GM10248 (cell line): ENCODE measurements around the gene ATP9B.

Experiments used
- CTCF ChIA-PET: fragments of 300-600 bp; sonication (Branson Sonifier 250); formaldehyde crosslinking; extraction: SDS; loops from one replicate; lab custom pipeline; 2021; ENCODE audit warnings: antibody characterized with exemption; lab: Yijun Ruan, JAX
- POLR2A ChIA-PET: fragments of 350-650 bp; sonication (Branson Sonifier 250); formaldehyde crosslinking; extraction: SDS; loops from one replicate; lab custom pipeline; 2020; ENCODE audit warnings: antibody characterized with exemption; lab: Yijun Ruan, JAX
- DNase-seq: peaks from one replicate; pipeline ENCODE4 v3.0.0; 2012; ENCODE audit errors: extremely low spot score
- CTCF ChIP-seq: IDR thresholded peaks from 2 replicates; pipeline ENCODE4 v1.5.1; 2012; ENCODE audit warnings: mild to moderate bottlenecking, low read depth; ENCODE audit errors: extremely low read depth, missing control alignments, control extremely low read depth

Gene ATP9B

GRCh38 chr18:79427368-79428225, 358.4 kb downstream of the ATP9B start:
- POLR2A ChIA-PET: no interaction called here
- CTCF ChIA-PET: interaction anchor here (1.0 to 1.3 kb wide), 2 partner anchors 8 to 22 kb away, joined by 3 read pairs; no protein-coding TSS in a partner anchor

More at GRCh38 chr18:79427368-79428225, 358.4 kb downstream of the ATP9B start:
- no peak for TF ChIP-seq CTCF
- DNase-seq: no peak
